NCI-H146 treated with DMSO at 0.1 percent for 48 hours (cell line): ENCODE measurements around the gene SETD1B.
"Not testable (repeated sequence)": the region's sequence is repeated elsewhere in the genome, so short reads cannot be mapped to it uniquely, and the experiment has no call there.

Source experiments
- DNase-seq: peaks from one replicate; lab custom pipeline; 2025; ENCODE audit not compliant: unreplicated experiment; lab: John Stamatoyannopoulos, UW

Gene SETD1B

GRCh38 chr12:121779422-121779895 lies 24.4 kb upstream of the SETD1B start:
- no peak for DNase-seq

GRCh38 chr12:121780429-121780828 lies 23.4 kb upstream of the SETD1B start:
- no peak for DNase-seq

GRCh38 chr12:121781484-121781997 lies 22.3 kb upstream of the SETD1B start:
- no peak for DNase-seq

- DNase-seq, result no peak
These were observed 21.5 kb upstream of the SETD1B start for GRCh38 chr12:121781998-121782979.

- DNase-seq, result no peak
These were observed 20.0 kb upstream of the SETD1B start for GRCh38 chr12:121783766-121784165.

- DNase-seq, result no peak
These were observed 19.3 kb upstream of the SETD1B start for GRCh38 chr12:121784460-121784859.

GRCh38 chr12:121786440-121786825 lies 17.4 kb upstream of the SETD1B start:
- DNase-seq, result no peak

- DNase-seq, result no peak
These were observed 16.5 kb upstream of the SETD1B start for GRCh38 chr12:121787063-121788025.

GRCh38 chr12:121788176-121788818 lies 15.5 kb upstream of the SETD1B start:
- DNase-seq, result no peak

- DNase-seq, result no peak
These were observed 14.5 kb upstream of the SETD1B start for GRCh38 chr12:121789233-121789781.

- no peak for DNase-seq
These were observed 13.7 kb upstream of the SETD1B start for GRCh38 chr12:121789800-121790728.

- DNase-seq, result not testable (repeated sequence)
These were observed 13.0 kb upstream of the SETD1B start for GRCh38 chr12:121790785-121791184.

GRCh38 chr12:121791671-121792551 lies 11.9 kb upstream of the SETD1B start:
- DNase-seq, result no peak

- DNase-seq, result no peak
These were observed 11.0 kb upstream of the SETD1B start for GRCh38 chr12:121792607-121793439.

- DNase-seq, result no peak
These were observed 10.4 kb upstream of the SETD1B start, which contains the start of gene RHOF for GRCh38 chr12:121793440-121793837. RHOF (minus strand) TSS chr12:121793688; CDS start chr12:121793633, 55 bp downstream.

GRCh38 chr12:121793838-121794533 lies 9.8 kb upstream of the SETD1B start:
- DNase-seq, result no peak
